Left colon (tissue), 2 donors: Measurements from ENCODE around the gene NUDT21. TPM values are rescaled to one million over a fixed set of nuclear protein-coding genes. Genes with fewer than 3 reads are reported as not detected.

Experiments used
- ATAC-seq: fragments of 200-7000 bp; cut with Tn5 transposase; one replicate; pipeline ENCODE4 v1.9.1; 2020; ENCODE audit warnings: mild to moderate bottlenecking, moderate library complexity
- DNase-seq, 2 donors: peaks; one replicate each; pipeline ENCODE4 v3.0.0-alpha.2; 2020
- intact Hi-C, 2 donors: fragments of 100-400 bp; cut with DNase I in 1 of 2; cut with micrococcal nuclease in 1 of 2; formaldehyde crosslinking; loops; one replicate each; pipeline versions ENCODE4 v1.11.2 to v1.14.0; 2022; cut with DNase I, micrococcal nuclease
- total RNA-seq, 2 donors: library from RNA; stranded (reverse); fragmentation: NEBNext Ultra II Directional; extraction: Animal tissue kit (Norgen Biotek cat#: 25700); gene quantifications; one replicate each; pipeline ENCODE4 v1.2.1, GENCODE V29; 2021
- donor health status: DM: no; HTN: no; CAD: no.
- donor health status: DM: yes; HTN: yes; CAD: no.

NUDT21 gene
- total RNA-seq, 2 donors from 2014 or later: 68.5 to 77.9 TPM

GRCh38 chr16:56466344-56466743 is 15.2 kb upstream of the NUDT21 start:
- intact Hi-C loops: no loop called here
- DNase-seq (no peak), ATAC-seq (no peak)

GRCh38 chr16:56463153-56463552 is 12.0 kb upstream of the NUDT21 start:
- DNase-seq (no peak), ATAC-seq (no peak)
- intact Hi-C loops: no loop called here

GRCh38 chr16:56462064-56462796 is 11.1 kb upstream of the NUDT21 start:
- no peak for ATAC-seq
- intact Hi-C loops: no loop called here
- DNase-seq: no peak

- intact Hi-C loops: no loop called here
- DNase-seq: no peak
- no peak for ATAC-seq
These were observed 9.0 kb upstream of the NUDT21 start for GRCh38 chr16:56460101-56460500.

DNA sequence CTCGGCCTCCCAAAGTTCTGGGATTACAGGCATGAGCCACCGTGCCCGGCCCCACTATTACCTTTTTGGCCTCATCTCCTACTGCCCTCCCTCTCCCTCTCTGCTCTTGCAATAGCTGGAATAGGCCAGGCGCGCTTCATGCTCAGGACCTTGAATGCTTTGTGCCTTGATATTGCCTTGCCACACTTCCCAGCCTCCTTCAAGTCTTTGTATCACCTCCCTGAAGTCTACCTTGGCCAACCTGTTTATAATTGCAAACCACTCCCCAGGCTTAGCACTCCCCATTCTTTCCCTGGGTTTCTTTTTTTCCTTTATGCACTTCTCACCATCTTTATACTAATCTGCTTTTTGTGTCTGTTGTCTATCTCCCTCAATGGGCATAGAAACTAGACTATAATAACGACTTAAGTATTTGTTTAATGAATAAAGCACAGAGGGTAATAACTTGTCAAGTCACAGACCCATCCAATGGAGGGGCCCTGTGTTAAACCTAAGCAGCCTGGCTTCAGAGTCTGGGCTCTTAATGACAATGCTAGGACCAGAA is 6.9 kb upstream of the NUDT21 start:
- DNase-seq (no peak), ATAC-seq (no peak)
- intact Hi-C loops: no loop called here

- ATAC-seq: peak; percentile 58
- intact Hi-C loops: no loop called here
- peak; percentile 28 to 43 for DNase-seq
These were observed 889 bp upstream of the NUDT21 start for GRCh38 chr16:56451753-56452689.

GRCh38 chr16:56450275-56450985 is 702 bp downstream of the NUDT21 start:
- ATAC-seq: peak; percentile 30
- DNase-seq: no peak
- intact Hi-C loops: no loop called here

DNA sequence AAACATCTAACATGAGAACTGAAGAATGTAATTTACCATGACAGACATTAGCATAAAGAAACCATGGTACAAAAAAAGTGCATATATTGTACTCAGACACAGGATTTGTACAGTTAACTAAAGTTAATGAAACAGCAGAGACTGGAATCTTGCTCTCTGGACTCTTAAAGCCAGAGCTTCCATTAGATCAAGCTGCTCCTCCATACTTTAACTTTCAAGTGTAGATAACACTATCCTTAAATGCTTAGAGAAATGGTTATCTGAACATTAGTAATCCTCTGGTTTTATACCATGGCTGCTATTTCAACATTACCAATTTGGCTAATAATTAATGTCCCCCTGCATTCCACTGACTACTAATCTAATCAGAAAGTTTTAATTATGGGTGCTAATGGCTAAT is 3.1 kb downstream of the NUDT21 start:
- intact Hi-C loops: no loop called here
- ATAC-seq: no peak
- DNase-seq: no peak

GRCh38 chr16:56447286-56447685 is 3.8 kb downstream of the NUDT21 start:
- ATAC-seq (no peak), DNase-seq (no peak)
- intact Hi-C loops: no loop called here

GRCh38 chr16:56438038-56438437 is 13.1 kb downstream of the NUDT21 start:
- intact Hi-C loops: no loop called here
- DNase-seq: no peak
- ATAC-seq: no peak

DNA sequence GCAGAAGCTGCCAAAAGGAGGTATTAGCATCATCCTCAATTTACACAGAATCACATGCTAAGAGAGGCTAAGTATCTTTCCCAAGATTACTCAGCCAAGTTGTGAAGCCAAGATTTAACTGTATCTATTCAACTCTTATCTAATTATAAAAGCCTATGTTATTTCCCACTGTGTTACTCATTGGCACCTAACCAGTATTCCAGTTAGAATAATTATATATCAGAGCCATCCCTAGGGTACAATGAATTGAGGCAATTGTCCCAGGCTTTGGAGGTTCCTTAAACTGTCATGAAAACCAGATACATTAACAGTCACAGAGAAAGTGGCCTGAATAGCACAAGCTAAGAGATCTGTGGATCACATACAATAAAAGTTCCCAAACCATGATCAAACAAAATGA is 14.9 kb downstream of the NUDT21 start:
- intact Hi-C loops: no loop called here
- no peak for ATAC-seq
- DNase-seq: no peak

- ATAC-seq (no peak), DNase-seq (no peak)
- intact Hi-C loops: no loop called here
These were observed 23.0 kb downstream of the NUDT21 start for GRCh38 chr16:56428091-56428490.

- intact Hi-C loops: no loop called here
- ATAC-seq (peak; percentile 27), DNase-seq (no peak)
These were observed 24.5 kb downstream of the NUDT21 start for GRCh38 chr16:56426585-56426984.

DNA sequence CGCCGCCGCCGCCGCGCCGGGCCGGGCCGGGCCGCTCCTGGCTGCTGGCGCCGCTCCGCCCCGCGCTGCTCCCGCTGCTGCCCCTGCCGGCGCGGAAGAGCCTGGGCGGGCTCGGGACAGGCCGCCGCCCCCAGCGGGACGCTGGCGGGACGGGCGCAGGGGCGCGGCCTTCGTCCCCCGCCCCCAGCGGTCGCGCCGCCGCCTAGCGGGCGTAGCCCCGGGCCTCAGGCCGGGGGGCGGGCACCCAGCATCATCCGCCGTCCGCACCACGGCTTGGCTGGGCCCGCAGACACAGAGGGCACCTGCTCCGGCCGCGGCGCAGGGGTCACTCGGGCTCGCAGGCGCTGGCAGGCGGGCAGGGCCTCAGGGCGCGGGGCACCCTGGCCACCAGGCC is 25.7 kb downstream of the NUDT21 start, which contains the start of gene AMFR:
TSS of gene AMFR (minus strand) at position 107 of the 394 bp plus-strand sequence. CDS start 218 bp downstream, outside the sequence.
- DNase-seq (peak; percentile 55 to 73), ATAC-seq (peak; percentile 86)
- intact Hi-C loops: no loop called here

DNA sequence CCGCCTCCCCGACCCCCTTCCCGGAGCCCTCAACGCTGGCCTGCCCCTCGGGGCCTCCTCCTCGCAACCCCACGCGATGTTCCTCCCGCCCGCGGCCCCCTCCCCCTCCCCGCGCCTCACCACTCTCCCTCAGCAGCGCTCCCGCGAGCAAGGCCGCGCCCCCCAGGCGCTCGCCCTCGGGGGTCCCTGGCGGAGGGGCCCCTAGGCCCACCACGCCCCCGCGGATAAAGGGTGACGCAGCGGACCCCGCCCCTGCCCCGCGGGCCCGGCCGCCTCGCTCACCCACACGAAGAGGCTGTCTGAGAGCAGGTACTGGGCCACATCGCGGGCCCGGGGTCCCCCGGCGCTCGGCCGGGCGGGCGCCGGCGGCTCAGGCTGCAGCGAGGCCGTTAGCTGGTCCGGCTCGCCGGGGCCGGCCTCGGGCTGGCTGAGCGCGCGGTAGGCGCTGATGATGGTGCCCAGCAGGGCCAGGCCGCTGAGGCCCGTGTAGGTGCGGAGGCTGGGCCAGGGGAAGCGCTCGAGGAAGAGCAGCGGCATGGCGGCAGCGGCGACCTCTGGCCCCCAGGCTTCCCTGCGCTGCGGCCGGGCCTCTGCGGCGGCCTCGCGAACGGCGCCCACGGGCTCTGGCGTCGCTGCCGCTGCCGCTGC is 26.2 kb downstream of the NUDT21 start:
- DNase-seq (peak; percentile 48 to 58), ATAC-seq (peak; percentile 42)
- intact Hi-C loops: no loop called here

DNA sequence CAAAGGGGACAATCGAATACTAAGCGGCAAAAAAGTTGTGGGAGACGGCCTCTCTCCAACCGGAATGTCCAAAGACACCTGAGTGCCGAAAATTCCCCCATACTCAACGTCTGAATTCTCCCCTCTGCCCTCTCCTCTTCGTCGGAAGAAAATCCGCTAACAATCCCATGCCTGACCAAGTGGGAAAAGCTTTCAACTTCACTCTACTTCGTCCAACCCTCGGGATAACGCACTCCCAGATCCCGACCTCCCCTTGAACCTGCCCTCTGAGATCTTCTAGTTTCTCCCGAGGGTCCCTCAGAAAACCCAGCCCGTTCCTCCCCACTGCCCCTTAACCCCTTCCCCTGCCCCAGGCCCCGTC is 26.7 kb downstream of the NUDT21 start:
- intact Hi-C loops: no loop called here
- DNase-seq (no peak), ATAC-seq (peak; percentile 16)

- ATAC-seq (peak; percentile 23), DNase-seq (no peak)
- intact Hi-C loops: no loop called here
These were observed 27.3 kb downstream of the NUDT21 start for GRCh38 chr16:56423584-56424403.

- ATAC-seq (no peak), DNase-seq (no peak)
- intact Hi-C loops: no loop called here
These were observed 28.2 kb downstream of the NUDT21 start for GRCh38 chr16:56422896-56423441.
